Stimulated activated CD4-positive, alpha-beta T cell treated with anti-CD3 and anti-CD28 coated beads, Interleukin-2, amount 100 ng/mL, for 48 hours (primary cell): Measurements from ENCODE around the gene EGFL8.
"Not testable (repeated sequence)": the region's sequence is repeated elsewhere in the genome, so short reads cannot be mapped to it uniquely, and the experiment has no call there.

Experiments used
- DNase-seq, 2 donors: peaks; one replicate each; pipeline ENCODE4 v3.0.0-alpha.2; 2020

EGFL8 gene

DNA sequence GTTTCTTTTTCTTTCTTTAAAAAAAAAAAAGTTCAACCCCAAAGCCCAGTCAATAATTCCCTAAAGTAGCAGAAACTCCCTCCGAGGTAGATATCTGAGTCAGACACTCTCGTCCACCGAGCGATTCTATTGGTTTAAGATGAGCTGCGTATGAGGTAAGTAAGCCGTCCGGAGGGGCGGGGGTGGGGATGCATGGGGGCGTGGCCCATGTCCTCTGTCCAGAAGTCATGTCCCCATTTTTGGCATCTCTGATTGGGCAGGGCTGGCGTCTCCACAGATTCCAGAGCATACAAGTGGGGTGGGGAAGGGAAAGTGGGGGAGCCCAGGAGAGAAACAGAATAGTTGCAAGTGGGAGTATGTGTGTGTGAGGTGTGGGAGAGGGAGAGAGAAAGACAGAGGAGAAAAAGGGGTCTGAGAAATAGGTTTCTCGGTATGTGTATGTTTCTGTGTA lies 21.3 kb downstream of the EGFL8 start:
- DNase-seq: peak in 1 of 2 donors; percentile 36

DNA sequence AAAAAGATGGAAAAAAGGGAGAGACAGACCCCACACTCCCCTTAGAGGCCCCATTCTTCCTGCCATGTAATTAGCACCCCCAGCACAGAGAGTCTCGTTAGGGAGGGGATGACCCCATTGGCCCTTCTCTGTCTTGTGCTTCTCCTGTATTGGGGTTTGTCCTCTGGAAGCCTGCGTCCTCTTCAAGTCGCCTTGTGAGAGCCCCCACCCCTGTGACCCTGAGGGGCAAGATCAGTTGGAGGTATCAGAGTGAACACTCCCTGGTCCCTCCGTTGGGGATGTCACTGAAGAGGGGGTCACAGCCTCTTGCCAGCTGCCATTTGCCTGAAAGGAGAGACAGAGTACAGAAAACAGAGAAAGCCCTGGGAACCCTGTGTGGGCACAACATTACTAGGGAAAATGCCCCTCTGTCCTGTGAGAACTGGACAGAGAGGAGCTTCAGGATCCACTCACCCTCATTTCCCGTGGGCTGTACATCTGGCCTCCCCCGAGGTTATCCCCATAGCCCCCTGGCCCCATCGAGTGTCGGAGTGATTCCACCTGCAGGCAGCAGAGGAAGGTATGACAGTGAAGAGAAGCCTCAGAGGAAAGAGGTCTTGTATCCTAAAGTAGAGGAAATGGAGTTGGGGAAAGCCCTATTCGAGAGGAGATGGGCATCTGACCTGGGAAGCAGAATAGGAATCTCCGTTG lies 21.9 kb downstream of the EGFL8 start:
- not testable (repeated sequence) for DNase-seq

DNA sequence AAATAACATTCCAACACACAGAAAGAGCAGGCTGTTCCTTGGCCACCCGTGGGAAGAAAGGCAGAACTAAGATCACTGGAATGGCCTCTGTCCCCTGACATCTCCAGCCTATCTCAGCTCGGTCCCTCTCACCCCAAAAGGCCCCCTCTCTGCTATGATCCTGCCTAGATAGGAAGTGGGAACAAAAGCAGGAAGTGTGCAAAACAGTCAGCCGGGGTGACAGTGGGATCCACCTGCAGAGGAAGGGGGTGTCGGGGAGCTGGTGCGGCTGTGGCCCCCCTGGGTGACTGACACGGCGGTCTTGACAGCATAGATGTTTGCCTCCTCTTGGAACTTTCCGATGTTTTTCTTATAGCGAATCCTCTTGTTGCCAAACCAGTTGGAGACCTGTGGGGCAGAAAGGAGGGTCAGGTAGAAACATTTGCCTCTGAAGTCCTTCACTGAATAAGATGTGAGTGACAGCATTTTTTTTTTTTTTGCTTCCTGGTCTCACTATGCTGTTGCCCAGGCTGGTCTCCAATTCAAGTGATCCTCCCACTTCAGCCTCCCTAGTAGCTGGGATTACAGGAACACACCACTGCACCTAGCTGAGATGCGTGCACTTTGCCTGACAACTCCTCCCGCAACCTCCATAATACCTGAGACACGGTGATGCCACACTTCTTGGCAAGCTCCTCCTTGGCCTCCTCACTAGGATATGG lies 22.8 kb downstream of the EGFL8 start:
- DNase-seq: no peak

DNA sequence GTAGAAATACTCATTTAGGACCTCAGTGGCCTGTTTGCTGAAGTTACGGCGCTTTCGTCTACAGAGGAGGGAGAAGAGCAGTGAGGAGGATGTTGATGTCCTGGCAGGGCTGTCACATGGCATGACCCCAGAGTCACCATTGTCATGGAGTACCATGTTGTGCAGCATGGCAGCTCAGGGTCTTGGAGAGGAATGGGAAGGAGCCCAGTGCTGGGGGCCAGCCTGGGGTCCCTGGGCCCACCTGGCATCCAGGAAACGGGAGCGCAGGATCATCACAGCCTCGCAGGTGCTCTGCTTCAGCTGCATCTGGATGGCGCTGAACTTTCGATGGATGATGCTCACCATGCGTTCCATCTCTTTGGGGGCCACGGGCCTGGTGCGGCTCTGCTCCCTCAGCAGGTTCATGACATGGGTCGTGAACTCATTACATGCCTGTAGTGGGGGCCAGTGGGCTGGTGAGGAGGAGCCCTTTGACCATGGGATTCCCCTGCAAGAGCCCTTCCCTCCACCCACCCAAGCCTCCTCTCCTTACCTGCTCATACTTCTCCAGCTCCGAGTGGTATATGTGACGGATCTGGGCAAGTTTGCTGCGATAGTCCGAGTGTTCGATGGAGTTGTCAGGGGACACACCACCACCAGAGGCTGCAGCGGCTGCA lies 23.5 kb downstream of the EGFL8 start:
- DNase-seq: not testable (repeated sequence)

DNA sequence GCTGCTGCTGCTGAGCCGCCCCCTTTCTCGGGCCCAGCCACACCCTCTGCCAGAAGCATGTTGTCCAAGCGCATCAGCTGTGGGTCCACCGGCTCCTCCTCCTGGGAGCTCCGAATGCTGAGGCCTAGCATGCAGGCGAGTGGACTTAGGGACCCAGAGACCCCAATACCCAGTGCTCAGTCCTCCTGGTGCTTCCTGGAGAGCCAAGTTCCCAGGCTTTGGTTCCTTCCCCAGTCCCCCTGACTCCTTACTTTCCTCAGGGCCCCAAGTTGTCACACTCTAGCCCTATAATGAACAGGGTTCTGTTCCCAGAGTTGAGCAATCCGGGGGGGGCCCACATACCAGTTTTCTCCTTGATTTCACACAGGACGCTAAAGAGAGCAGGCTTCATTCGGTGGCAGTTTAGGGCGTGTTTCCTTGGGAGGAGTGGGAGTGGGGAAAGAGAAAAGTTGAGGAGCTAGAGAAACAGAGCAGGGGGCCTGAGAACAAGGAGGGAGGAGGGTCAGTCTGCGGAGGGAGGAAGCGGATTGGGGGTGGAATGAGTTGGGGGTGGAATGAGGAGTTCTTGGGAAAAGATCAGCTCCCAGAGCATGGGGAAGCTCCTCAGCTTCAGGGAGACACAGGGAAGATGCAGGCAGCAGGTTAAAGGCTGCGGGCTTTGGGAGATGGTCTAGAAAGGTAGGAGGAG lies 24.1 kb downstream of the EGFL8 start:
- no peak for DNase-seq

DNA sequence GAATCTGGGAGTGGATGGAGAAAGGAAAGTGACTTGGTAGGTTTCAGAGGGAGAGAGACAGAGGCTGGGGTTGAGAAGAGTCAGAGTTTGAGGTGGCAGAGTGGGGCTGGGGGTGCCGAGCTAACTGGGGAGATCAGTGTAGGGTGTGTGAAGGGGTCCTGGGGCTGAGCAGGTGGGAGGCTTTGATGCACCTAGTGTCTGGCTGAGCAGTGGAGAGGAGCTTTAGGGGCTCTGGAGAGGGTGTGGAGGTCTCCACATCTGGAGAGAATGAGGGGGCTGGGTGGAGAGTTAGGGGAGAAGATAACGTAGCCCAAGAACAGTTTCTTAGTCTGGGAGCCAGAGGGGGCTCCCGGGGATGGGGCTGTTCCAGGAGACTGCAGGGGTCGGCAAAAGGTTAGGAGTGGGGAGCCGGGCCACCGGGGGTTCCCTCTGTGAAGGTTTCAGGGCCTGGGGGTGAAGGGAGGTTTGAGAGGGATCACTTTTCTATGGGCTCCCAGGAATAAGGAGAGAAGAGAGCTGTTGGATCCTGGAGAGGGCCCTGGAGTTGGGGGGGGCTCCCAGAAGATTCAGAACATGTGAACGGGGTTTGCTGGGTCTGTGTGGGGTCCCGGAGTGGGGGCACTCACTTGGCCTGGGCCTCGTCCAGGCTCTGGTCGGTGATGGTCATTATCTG lies 24.8 kb downstream of the EGFL8 start:
- DNase-seq: no peak

DNA sequence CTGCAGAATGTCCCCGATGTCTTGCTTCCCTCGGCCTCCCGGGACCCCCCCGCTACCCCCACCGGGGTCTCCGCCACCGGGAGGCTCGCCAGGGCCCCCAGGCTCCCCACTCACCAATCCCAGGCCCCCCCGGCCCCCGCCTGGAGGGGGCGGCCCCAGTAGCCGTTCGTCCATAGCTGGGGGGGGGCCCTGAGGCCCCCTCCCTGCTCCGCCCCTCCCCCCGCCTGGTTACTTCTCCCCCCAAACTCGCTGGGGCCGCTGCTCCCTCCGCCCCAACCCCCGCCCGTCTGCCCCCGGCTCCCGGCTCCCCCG lies 25.3 kb downstream of the EGFL8 start:
- DNase-seq: no peak

DNA sequence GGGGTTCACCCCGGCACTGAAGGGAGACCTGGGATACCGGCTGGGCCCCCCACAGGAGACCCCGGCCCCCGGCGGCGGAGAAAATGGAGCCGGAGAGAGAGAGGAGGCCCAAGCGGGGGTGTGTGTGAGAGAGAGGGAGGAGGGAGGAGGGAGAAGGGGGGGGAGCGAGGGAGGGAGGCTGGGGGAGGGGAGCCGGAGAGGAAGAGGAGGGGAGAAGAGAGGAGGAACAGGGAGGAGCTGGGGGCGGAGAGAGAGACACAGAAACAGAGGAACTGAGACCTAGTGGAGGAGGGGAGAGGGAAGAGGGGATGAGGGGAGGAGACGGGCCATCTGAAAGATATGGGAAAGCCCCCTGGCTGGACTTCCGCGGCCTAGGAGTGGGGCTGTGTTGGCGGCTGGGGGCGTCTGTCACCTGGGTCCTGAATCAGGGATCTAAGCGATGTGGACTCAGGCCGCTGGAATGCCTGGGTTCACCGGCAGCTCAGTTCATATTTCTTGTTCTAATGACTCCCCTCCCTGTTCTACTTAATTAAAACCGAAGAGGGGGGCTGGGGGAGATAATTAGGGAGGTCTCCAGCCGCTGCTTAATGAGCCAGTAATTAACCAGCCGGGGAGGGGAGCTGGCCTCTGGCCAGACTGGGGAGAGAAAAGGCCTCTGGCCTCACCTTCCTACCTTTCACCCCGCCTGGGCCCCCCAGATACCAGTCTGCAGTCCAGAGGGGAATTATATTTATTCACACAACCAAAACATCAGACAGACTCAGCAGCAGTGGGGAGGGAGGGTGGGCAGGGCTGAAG lies 25.9 kb downstream of the EGFL8 start, which contains the start of gene PBX2:
PBX2 (minus strand) TSS at position 149 of the 798 bp plus-strand sequence. CDS start 287 bp downstream, outside the sequence.
- DNase-seq: peak; percentile 65 to 67

DNA sequence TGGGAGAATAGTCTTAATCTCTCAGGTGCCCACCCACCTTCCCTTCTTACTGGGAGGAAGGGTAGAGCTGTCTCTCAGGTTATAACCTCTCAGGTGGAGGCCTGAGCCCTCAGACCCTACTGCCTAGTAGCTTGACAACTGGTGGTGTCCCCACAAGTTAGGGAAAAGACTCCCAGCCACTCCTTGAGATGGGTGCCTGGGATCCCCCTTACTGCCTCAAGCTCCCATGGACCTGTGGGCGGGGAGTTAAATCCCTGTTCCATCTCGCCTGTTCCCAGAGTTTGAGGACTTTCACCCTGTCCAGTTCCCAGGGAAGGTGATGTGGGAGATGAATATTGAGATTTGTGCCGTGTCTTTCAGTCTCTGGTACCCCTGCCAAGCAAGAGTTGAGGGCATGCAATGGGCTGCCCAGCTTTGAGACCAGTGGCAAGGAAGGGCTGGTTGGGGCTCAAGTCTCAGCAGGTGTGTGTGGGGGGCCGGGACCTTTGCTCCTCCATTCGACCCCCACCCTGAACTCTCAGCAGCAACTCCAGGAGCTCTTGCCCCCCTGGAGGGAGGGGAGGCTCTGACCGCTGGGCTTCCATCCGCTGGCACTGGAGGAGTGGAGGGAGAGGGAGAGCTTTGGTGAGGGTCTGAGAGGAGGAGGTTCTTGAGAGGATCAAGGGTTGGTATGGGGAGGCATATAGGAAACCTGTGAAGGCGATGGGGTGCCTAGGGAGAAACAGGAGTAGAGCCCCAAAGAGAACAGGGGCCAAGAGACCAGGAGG lies 26.7 kb downstream of the EGFL8 start:
- no peak for DNase-seq

DNA sequence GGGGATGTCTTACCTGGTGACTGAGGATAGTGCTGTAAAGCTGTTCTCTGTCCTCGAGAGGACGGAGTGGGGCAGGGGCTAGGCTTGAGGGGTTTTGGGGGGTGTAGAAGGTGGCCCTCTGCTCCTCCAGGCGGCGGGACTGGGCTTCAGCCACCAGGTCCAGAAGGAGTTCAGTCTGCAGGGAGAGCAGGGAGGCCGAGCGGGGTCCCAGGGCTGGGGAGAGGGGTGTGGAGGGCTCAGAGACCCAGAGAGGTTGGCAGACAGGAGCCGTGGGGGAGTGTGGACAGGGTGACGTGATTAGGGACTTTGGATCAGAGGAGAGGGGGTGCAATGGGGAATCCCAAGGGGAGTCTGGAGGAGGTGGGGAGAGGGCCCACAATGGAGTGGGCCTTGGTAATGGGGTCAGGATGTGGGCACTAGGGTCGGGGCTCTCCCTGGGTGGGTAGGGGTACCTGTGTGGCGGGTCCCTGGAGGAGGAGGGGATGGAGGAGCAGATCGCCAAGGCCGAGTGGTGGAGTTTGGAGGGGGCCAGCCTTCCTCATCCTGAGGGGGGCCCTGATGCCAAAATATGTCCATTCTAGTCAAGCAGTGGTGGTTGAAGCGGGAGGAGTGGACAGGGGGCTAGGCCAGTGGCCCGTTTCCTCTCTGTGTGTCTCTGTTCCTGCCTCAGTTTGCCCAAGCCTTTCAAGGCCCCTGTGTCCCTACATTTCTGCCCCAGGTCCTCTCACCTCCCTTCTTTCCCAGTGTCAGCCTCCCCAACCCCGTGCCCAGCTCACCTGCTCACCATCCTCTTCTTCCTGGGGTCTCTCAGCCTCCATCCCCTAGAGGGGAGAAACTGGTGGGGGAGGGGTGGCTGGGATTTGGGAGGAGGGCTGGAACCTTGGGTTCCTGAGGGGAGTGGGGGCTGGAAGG lies 27.6 kb downstream of the EGFL8 start:
- DNase-seq: no peak

DNA sequence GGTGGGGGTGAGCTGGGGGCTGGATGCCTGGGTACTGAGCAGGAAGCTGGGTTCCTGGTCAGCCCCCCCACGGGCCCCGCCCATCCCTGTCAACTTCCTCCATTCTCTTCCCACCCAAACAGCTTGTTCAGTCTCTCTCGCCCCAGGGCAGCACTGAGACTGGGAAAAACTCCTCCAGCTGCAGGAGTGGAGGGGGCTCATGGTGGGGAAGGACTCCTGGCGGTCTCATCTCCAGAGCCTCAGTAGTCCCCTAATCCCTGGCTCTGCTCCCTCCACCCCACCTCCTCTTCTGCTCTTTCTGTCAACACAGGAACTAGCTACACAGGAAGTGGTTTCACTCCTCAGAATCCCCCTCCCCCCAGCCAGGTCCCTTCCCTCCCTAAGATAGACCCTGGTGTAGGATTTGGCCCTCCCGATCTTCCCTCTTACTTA lies 28.2 kb downstream of the EGFL8 start, which contains the start of gene GPSM3:
GPSM3 (minus strand) TSS at position 36 of the 432 bp plus-strand sequence. CDS start 130 bp downstream, outside the sequence.
- no peak for DNase-seq

DNA sequence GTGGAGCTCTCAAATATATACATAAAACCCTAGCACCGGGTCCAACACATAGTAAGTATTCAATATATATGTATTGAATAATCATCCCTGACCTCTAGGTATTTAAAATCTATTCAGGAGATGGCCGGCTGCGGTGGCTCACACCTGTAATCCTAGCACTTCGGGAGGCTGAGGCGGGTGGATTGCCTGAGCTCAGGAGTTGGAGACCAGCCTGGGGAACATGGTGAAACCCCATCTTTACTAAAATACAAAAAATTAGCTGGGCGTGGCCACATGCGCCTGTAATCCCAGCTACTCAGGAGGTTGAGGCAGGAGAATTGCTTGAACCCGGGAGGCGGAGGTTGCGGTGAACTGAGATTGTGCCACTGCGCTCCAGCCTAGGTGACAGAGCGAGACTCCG lies 28.7 kb downstream of the EGFL8 start:
- not testable (repeated sequence) for DNase-seq

DNA sequence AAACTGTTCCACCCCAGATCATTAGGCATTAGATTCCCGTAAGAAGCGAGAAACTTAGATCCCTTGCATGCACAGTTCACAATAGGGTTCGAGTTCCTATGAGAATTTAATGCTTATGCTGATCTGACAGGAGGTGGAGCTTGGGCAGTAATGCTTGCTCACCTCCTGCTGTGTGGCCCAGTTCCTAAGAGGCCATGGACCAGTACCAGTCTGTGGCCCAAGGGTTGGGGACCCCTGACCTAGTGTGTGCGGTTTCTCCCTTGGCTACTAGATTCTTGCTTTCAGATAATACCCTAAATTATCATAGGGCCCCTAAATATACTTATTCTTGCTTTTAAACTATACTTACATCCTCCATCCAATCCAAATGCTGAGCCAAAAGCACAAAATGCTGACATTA lies 30.0 kb downstream of the EGFL8 start:
- DNase-seq: no peak

DNA sequence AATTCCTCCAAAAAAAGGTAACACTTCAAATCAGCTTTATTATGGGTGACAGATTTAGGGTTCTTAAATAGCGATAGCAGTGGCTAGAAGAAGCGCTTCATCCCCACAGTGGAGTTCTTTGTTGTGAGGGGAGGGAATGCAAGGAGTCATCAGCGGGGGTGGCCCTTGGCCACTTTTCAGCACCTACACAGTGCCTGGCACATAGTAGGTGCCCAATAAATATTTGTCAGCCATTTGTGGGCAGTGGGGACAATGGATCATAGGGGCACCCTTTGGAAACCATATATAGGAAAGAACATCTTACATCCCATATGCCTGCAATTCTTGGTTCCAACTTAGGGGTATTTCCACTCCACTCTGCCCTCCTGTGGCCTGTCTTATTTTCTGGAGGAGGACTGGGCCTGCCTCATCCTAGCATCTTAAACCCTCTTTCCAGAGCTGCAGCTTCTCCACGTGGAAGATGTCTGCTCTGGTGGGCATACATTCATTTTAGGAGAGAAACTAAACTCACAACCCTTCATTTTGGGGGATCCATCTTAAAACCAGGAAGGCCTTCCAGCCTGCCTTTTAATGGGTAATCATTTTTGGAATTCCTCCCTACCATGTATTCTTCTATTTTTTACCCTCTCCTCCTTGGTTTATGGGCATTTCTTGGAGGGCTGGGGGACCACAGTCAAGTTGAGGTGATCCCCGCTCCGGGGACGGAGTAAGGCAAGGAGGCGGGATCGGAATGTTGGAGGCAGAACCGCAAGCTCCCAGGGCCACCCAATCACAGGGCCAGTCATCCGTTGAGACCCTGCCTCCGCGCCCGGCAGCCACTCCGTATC lies 30.6 kb downstream of the EGFL8 start:
- no peak for DNase-seq

DNA sequence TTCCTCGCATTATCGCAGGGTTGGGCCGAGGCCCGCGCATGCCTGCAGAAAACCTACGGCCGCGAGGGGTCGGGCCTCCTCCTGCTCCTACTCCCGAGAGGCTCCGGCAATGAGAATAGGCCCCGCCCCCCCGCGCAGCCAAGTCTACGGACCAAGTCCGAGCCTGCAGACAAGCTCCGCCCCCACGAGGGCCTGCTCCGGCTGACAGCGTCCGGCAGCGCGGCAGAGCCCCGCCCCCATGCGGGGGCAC lies 31.2 kb downstream of the EGFL8 start:
- peak; percentile 100 for DNase-seq

DNA sequence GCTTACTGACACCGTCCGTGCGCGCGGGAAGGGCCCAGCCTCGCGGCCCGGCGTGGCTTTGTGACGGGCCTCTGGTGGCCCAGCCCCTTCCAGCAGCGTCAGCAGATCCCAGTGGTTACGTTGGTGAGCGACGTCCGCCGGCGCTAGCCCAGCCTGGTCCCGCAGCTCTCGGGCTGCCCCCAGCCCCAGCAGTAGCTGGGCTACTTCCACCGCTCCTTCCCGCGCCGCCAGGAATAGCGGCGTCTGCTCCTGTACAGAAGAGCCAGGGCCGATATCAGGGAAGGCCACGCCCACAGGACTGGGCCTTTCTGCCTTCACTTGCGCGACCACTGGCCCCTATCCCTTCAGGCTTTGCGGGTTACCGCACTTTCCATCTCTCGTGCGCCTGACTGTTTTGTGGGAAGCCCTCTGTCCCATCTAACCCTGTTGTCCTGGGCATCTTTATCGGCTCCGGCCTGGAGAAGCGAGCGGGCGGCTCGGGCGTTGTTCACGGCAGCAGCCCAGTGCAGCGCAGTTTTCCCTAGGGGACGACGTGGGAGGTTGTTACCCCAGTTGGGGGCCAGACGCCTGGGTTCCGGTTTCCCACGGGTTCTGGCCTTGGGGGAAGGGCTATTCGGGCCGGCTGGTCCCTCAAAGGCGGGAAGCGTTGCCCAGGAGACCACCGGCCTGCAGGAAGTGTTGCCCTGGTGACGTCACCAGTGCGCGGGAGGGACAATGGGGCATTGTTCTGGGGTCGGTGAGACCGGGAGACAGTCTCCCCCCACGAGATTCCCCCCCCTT lies 31.7 kb downstream of the EGFL8 start:
- peak; percentile 56 to 57 for DNase-seq

DNA sequence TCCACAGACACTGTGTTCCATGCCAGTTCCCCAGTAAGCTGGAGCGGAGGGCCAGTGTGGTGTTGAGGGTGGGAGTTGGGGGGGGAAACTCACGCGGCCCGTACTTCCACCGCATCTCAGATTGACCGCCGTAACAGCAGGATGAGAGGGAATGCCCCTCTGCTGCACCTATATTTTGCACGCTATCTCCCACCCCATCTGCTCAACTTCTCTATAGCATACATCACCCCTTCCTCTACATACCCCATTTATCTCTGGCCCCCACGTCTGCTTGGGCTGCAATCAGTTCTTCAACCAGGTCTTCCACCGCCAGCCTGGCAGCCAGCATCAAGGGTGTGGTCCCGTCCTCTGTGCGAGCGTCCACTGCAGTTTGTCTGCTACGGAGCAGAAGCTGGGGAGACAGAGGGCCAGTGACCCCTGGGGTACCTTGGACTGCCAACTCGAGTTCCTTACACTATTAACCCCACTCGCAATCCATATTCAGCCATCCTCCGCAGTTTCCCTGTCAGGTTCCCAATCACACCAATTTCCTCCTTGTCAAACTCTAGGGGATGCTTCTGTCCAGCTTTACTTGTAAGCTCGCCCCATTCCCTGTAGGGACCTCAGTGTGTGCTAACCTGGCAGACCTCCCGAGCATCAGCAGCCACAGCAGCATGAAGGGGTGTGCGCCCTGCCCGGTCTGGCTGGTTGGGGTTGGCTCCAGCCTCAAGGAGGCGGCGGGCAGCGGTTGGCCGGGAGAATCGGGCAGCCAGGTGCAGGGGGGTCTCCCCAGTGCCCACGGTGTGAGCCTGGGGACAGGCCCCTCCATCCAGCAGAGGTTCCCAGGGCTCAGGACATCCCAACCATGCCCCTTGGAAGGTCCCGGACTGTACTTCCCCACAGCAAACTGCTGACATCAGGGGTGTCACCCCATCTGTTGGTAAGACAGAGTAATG lies 32.6 kb downstream of the EGFL8 start:
- DNase-seq: no peak
